Rectal smooth muscle tissue (tissue), 1 donor: Measurements from ENCODE around the gene ADAMTSL3.
"Not testable (repeated sequence)": the region's sequence is repeated elsewhere in the genome, so short reads cannot be mapped to it uniquely, and the experiment has no call there.

Experiments used
- H3K27ac ChIP-seq: one replicate; pipeline ENCODE4 v1.7.0; 2013; ENCODE audit warnings: low read depth, low read length, inconsistent platforms
- H3K27me3 ChIP-seq: one replicate; pipeline ENCODE4 v1.7.0; 2013; ENCODE audit warnings: low read length; ENCODE audit not compliant: control insufficient read depth, insufficient read depth
- H3K36me3 ChIP-seq: one replicate; pipeline ENCODE4 v1.7.0; 2013; ENCODE audit warnings: low read length; ENCODE audit not compliant: control insufficient read depth, insufficient read depth
- H3K4me1 ChIP-seq: one replicate; pipeline ENCODE4 v1.7.0; 2013; ENCODE audit warnings: low read length; ENCODE audit not compliant: control insufficient read depth, insufficient read depth
- H3K4me3 ChIP-seq: one replicate; pipeline ENCODE4 v1.7.0; 2013; ENCODE audit warnings: low read length
- H3K9ac ChIP-seq: one replicate; pipeline ENCODE4 v1.7.0; 2013; ENCODE audit warnings: low read length

Gene ADAMTSL3

DNA sequence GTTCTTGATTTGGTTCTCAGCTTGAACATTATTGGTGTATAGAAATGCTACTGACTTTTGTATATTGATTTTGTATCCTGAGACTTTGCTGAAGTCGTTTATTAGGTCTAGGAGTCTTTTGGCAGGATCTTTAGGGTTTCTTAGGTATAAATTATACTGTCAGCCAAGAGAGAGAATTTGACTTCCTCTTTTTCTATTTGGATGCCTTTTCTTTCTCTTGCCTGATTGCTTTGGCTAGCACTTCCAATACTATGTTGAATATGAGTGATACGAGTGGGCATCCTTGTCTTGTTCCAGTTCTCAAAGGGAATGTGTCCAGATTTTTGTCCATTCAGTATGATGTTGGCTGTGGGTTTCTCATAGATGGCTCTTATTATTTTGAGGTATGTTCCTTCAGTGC lies 409.8 kb downstream of the ADAMTSL3 start:
- H3K36me3 ChIP-seq, H3K27ac ChIP-seq, H3K27me3 ChIP-seq, H3K9ac ChIP-seq, H3K4me3 ChIP-seq, H3K4me1 ChIP-seq: not testable (repeated sequence)

GRCh38 chr15:84068674-84069073 lies 414.8 kb downstream of the ADAMTSL3 start:
- H3K36me3 ChIP-seq, H3K4me3 ChIP-seq, H3K9ac ChIP-seq, H3K27me3 ChIP-seq, H3K27ac ChIP-seq, H3K4me1 ChIP-seq: not testable (repeated sequence)

- H3K27ac ChIP-seq, H3K9ac ChIP-seq, H3K4me3 ChIP-seq, H3K36me3 ChIP-seq, H3K27me3 ChIP-seq, H3K4me1 ChIP-seq: not testable (repeated sequence)
These were observed 424.1 kb downstream of the ADAMTSL3 start for GRCh38 chr15:84078038-84078437.

DNA sequence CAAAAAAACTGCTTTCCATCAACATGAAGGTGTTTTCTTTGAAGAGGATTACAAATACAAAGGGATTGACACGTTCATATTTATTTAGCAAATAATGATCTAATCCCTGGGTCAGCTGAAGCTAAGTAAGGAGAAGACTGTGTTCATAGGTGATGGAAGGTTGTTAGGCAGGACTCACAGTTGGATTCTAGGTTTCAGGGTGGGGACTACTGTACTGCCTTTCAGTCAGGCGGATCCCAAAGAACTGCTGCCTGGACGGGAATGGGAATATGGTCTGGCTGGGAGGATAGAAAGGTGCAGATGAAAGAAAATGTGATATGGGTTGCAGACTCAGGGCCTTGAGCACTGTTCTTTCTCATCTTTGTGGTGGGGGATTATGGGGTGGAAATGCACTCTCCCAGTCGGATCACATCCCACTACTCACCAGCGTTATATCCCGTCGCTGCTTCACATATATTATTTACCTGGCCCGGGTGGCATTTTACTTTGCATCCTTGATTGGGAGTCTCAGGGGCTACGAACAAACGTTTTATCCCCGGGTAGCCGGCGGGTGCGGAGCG lies 425.5 kb downstream of the ADAMTSL3 start:
- not testable (repeated sequence) for H3K4me3 ChIP-seq, H3K9ac ChIP-seq, H3K27me3 ChIP-seq, H3K4me1 ChIP-seq, H3K36me3 ChIP-seq, H3K27ac ChIP-seq

DNA sequence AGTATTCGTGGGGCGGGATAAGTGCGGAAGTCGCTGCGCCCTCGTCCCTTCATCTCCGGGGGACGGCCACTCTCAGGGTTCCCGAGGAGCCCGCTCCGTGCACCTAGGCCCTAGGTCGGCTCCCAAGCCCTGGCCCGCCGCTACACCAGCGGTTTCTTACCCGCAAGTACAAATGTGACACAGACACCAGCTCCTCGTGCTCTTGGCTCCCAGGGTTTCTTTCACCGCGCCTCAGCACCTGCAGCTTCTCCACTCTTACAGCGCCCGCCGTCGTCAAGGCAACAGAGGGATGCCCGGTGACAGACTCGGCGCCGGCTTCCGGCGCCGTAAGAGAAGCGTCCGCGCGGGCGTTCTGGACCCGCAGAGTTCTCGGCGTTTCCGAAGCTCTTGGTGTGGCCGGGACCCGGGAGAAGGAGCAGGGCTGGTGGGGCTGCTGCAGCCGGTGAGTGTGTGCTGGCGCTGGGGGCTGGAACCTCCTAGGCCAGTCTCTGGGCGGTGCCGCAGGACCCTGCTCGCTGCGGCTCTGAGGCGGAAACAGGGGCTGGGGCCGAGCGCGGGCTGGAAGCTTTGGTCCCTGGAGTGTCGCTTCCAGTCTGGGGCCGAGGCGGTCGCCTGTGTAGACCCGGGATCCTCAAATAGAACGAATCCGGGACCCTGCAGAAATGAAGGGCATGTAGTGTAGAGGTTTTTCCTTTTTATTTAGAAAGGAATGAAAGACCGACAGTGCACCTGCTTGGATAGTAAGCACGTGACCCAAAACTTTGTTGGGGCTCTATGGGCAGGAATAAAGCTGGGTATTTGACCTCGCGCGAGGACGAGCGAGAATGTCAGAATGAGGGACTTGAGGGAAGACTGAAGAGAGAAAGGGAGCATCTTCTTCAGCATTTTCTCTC lies 426.2 kb downstream of the ADAMTSL3 start:
- no peak overlapping the region for H3K27ac ChIP-seq
- H3K4me3 ChIP-seq = peak overlapping the region; percentile 42
- H3K9ac ChIP-seq = no peak overlapping the region
- no peaks in the 10 kb centered on the region for H3K4me1 ChIP-seq
- H3K36me3 ChIP-seq = no peaks in the 10 kb centered on the region
- H3K27me3 ChIP-seq = no peaks in the 10 kb centered on the region

GRCh38 chr15:84080778-84081084 lies 426.8 kb downstream of the ADAMTSL3 start:
- H3K4me3 ChIP-seq, H3K27ac ChIP-seq, H3K9ac ChIP-seq, H3K4me1 ChIP-seq, H3K36me3 ChIP-seq, H3K27me3 ChIP-seq: not testable (repeated sequence)

- H3K36me3 ChIP-seq = no peaks in the 10 kb centered on the region
- H3K4me1 ChIP-seq = no peaks in the 10 kb centered on the region
- no peak overlapping the region for H3K4me3 ChIP-seq
- no peaks in the 10 kb centered on the region for H3K27me3 ChIP-seq
- no peak overlapping the region for H3K27ac ChIP-seq
- no peak overlapping the region for H3K9ac ChIP-seq
These were observed 427.7 kb downstream of the ADAMTSL3 start for GRCh38 chr15:84081391-84082168.

- H3K36me3 ChIP-seq = no peaks in the 10 kb centered on the region
- no peak overlapping the region for H3K4me3 ChIP-seq
- no peaks in the 10 kb centered on the region for H3K27me3 ChIP-seq
- H3K4me1 ChIP-seq = no peaks in the 10 kb centered on the region
- H3K27ac ChIP-seq = no peak overlapping the region
- H3K9ac ChIP-seq = no peak overlapping the region
These were observed 428.8 kb downstream of the ADAMTSL3 start for GRCh38 chr15:84082739-84083138.

DNA sequence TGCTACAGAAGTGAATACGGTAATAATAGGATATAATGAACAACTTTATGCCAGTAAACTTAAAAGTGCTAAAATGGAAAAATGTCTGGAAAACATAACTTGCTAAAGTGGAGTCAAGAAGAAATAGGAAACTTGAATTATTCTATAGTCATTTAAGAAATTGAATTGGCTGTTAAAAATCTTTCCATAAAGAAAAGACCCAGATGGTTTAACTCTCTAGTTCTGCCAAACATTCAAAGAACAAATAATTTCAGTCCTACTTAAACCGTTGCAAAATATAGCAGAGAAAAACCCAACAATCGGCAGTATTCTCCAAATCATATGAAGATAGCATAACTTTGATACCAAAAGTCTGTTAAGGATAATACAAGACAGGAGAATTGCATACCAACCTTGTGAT lies 432.1 kb downstream of the ADAMTSL3 start:
- not testable (repeated sequence) for H3K27ac ChIP-seq, H3K4me1 ChIP-seq, H3K27me3 ChIP-seq, H3K4me3 ChIP-seq, H3K36me3 ChIP-seq, H3K9ac ChIP-seq
